HepG2 (cell line): ENCODE data around the gene RIOK3. TPM values are rescaled to one million over a fixed set of nuclear protein-coding genes. Genes with fewer than 3 reads are reported as not detected.

Source experiments
- AFF4 ChIP-seq: sonication (generic); formaldehyde crosslinking; IDR thresholded peaks from 2 replicates; pipeline ENCODE4 v1.4.0; 2020; ENCODE audit warnings: missing genetic modification reagents
- GZF1 ChIP-seq: sonication (generic); formaldehyde crosslinking; IDR thresholded peaks from 2 replicates; pipeline ENCODE4 v1.5.1; 2020; ENCODE audit warnings: mild to moderate bottlenecking, missing genetic modification reagents
- HDAC1 ChIP-seq: sonication (generic); formaldehyde crosslinking; IDR thresholded peaks from 2 replicates; pipeline ENCODE4 v1.5.1; 2020; ENCODE audit warnings: mild to moderate bottlenecking, missing genetic modification reagents
- HOXA7 ChIP-seq: sonication (generic); formaldehyde crosslinking; IDR thresholded peaks from 2 replicates; pipeline ENCODE4 v1.8.1; 2022; ENCODE audit warnings: mild to moderate bottlenecking, missing genetic modification reagents, moderate library complexity
- KLF13 ChIP-seq: sonication (generic); formaldehyde crosslinking; IDR thresholded peaks from 2 replicates; pipeline ENCODE4 v1.4.0; 2020; ENCODE audit warnings: mild to moderate bottlenecking, missing genetic modification reagents
- MAF1 ChIP-seq: sonication (generic); formaldehyde crosslinking; IDR thresholded peaks from 2 replicates; pipeline ENCODE4 v1.5.0; 2020; ENCODE audit warnings: missing genetic modification reagents, borderline replicate concordance
- SNAPC5 ChIP-seq: sonication (generic); formaldehyde crosslinking; IDR thresholded peaks from 2 replicates; pipeline ENCODE4 v1.8.1; 2023; ENCODE audit warnings: mild to moderate bottlenecking, missing genetic modification reagents, borderline replicate concordance
- SPEN ChIP-seq: sonication (generic); formaldehyde crosslinking; IDR thresholded peaks from 2 replicates; pipeline ENCODE4 v1.5.1; 2020; ENCODE audit warnings: low read depth, mild to moderate bottlenecking, missing genetic modification reagents
- ZFAT ChIP-seq: sonication (generic); formaldehyde crosslinking; conservative IDR thresholded peaks from 2 replicates; pipeline ENCODE4 v1.8.1; 2023; ENCODE audit warnings: missing genetic modification reagents, inconsistent platforms
- ZFY ChIP-seq: sonication (generic); formaldehyde crosslinking; IDR thresholded peaks from 2 replicates; pipeline ENCODE4 v1.4.0; 2020; ENCODE audit warnings: missing genetic modification reagents
- ZNF205 ChIP-seq: IDR thresholded peaks from 2 replicates; pipeline ENCODE4 v1.6.1; 2018; ENCODE audit warnings: missing biosample characterization, missing genetic modification reagents
- ZNF318 ChIP-seq: sonication (generic); formaldehyde crosslinking; IDR thresholded peaks from 2 replicates; pipeline ENCODE4 v1.4.0; 2020; ENCODE audit warnings: mild to moderate bottlenecking, missing genetic modification reagents
- ZNF451 ChIP-seq: sonication (generic); formaldehyde crosslinking; IDR thresholded peaks from 2 replicates; pipeline ENCODE4 v1.5.0; 2020; ENCODE audit warnings: mild to moderate bottlenecking, missing genetic modification reagents
- ZNF577 ChIP-seq: sonication (generic); formaldehyde crosslinking; IDR thresholded peaks from 2 replicates; pipeline ENCODE4 v1.4.0; 2020; ENCODE audit warnings: mild to moderate bottlenecking, low read depth, missing genetic modification reagents, borderline replicate concordance
- ZNF629 ChIP-seq: sonication (generic); formaldehyde crosslinking; conservative IDR thresholded peaks from 2 replicates; pipeline ENCODE4 v1.5.0; 2020; ENCODE audit warnings: missing genetic modification reagents
- ZNF780A ChIP-seq: sonication (generic); formaldehyde crosslinking; IDR thresholded peaks from 2 replicates; pipeline ENCODE4 v1.8.0; 2022; ENCODE audit warnings: mild to moderate bottlenecking, missing genetic modification reagents, moderate library complexity
- polyA plus RNA-seq, 8 experiments: library from polyadenylated mRNA; depleted of rRNA in 3 of 8; stranded (reverse) in 7 of 8; unstranded in 1 of 8; fragments of >200 nt; fragmentation: Illumina TruSeq in 4 of 8; extraction: Trizol in 4 of 8; gene quantifications; 2 replicates each; pipeline versions ENCODE4 v1.2.1 to v1.2.3, GENCODE V29; 2011 to 2016; ENCODE audit warnings: low read depth in 4 of 8, missing spikeins in 1 of 8, mixed read lengths in 1 of 8; ENCODE audit not compliant: insufficient read depth in 1 of 8
- total RNA-seq, 5 experiments: library from RNA; depleted of rRNA; stranded (reverse); fragments of >200 nt; fragmentation: Illumina TruSeq; extraction: Trizol; gene quantifications; 2 replicates each; pipeline ENCODE4 v1.2.3, GENCODE V29; 2016; ENCODE audit warnings: low read depth in 1 of 5

The RIOK3 gene
- total and polyA plus RNA-seq, 2 of the 13 experiments (the other 11 are each of a cell fraction or from before 2014, with no cell fraction given): 26.7 to 36.0 TPM

- no peak; the same call in 1 of the 2 replicates for TF ChIP-seq HOXA7 (CRISPR knock-in tag)
- no peak for TF ChIP-seq ZNF780A (CRISPR knock-in tag)
- 0 out of 2 replicates have a peak, but pooled peaks have one; percentile 15 for TF ChIP-seq ZNF205 (CRISPR knock-in tag)
- TF ChIP-seq ZFAT (CRISPR knock-in tag): no peak
- TF ChIP-seq MAF1 (CRISPR knock-in tag): no peak
- TF ChIP-seq ZFY (CRISPR knock-in tag): peak; percentile 90
- no peak for TF ChIP-seq KLF13 (CRISPR knock-in tag)
- TF ChIP-seq ZNF577: no peak
- no peak for TF ChIP-seq SNAPC5 (CRISPR knock-in tag)
- TF ChIP-seq AFF4 (CRISPR knock-in tag): no peak
- TF ChIP-seq ZNF451 (CRISPR knock-in tag): no peak
- TF ChIP-seq ZNF318 (CRISPR knock-in tag): no peak
- TF ChIP-seq HDAC1 (CRISPR knock-in tag): peak; percentile 85
- TF ChIP-seq SPEN: peak; percentile 73; the same call in 1 of the 2 replicates
- no peak for TF ChIP-seq ZNF629 (CRISPR knock-in tag)
- peak; percentile 41; the same call in 1 of the 2 replicates for TF ChIP-seq GZF1 (CRISPR knock-in tag)
These were observed 50.2 kb downstream of the RIOK3 start, which contains the start of gene RMC1 (continued) for GRCh38 chr18:23503038-23503962.
